ES-I3 (cell line): ENCODE results near the gene DNAJC1.
A peak's percentile ranks its signal among the peaks of the same experiment; 100 is the strongest.
"Not testable (repeated sequence)": the region's sequence is repeated elsewhere in the genome, so short reads cannot be mapped to it uniquely, and the experiment has no call there.

ENCODE experiments used
- H3K36me3 ChIP-seq: 2 replicates; pipeline ENCODE4 v1.6.1; 2013; ENCODE audit warnings: mild to moderate bottlenecking, low read length, control low read depth, moderate library complexity; ENCODE audit not compliant: insufficient read depth
- H3K4me1 ChIP-seq: 2 replicates; pipeline ENCODE4 v1.6.1; 2013; ENCODE audit warnings: mild to moderate bottlenecking, control low read depth, low read length; ENCODE audit not compliant: insufficient read depth
- H3K9ac ChIP-seq: 2 replicates; pipeline ENCODE4 v1.6.1; 2013; ENCODE audit warnings: low read depth, mild to moderate bottlenecking, low read length, moderate library complexity
- H3K9me3 ChIP-seq: 2 replicates; pipeline ENCODE4 v1.6.1; 2013; ENCODE audit warnings: mild to moderate bottlenecking, low read length, moderate library complexity; ENCODE audit not compliant: control insufficient read depth, insufficient read depth

Gene DNAJC1

GRCh38 chr10:22022257-22023032 is 18.9 kb upstream of the DNAJC1 start:
- no peaks in the 10 kb centered on the region for H3K36me3 ChIP-seq
- H3K4me1 ChIP-seq, result no peaks in the 10 kb centered on the region
- H3K9ac ChIP-seq, result no peak overlapping the region
- H3K9me3 ChIP-seq, result peaks cover 3% of the 10 kb centered on the region; the same call in 1 of the 2 replicates

- not testable (repeated sequence) for H3K9me3 ChIP-seq, H3K36me3 ChIP-seq, H3K4me1 ChIP-seq, H3K9ac ChIP-seq
Measured at GRCh38 chr10:22021144-22021543, 17.6 kb upstream of the DNAJC1 start.

GRCh38 chr10:22017283-22018020 is 13.9 kb upstream of the DNAJC1 start:
- Histone ChIP-seq H3K9me3 (no peaks in the 10 kb centered on the region), H3K4me1 (no peaks in the 10 kb centered on the region)

GRCh38 chr10:22016046-22016705 is 12.6 kb upstream of the DNAJC1 start:
- Histone ChIP-seq H3K4me1 (no peaks in the 10 kb centered on the region), H3K9me3 (no peaks in the 10 kb centered on the region), H3K36me3 (no peaks in the 10 kb centered on the region), H3K9ac (no peak overlapping the region)

More at GRCh38 chr10:22017283-22018020, 13.9 kb upstream of the DNAJC1 start:
- no peak overlapping the region for H3K9ac ChIP-seq
- H3K36me3 ChIP-seq, result no peaks in the 10 kb centered on the region

GRCh38 chr10:22010973-22011408 is 7.5 kb upstream of the DNAJC1 start:
- Histone ChIP-seq H3K9me3 (no peaks in the 10 kb centered on the region; the same call in 1 of the 2 replicates), H3K36me3 (no peaks in the 10 kb centered on the region), H3K9ac (no peak overlapping the region), H3K4me1 (no peaks in the 10 kb centered on the region)

GRCh38 chr10:22010539-22010938 is 7.0 kb upstream of the DNAJC1 start:
- no peak overlapping the region for H3K9ac ChIP-seq
- no peaks in the 10 kb centered on the region for H3K36me3 ChIP-seq
- H3K4me1 ChIP-seq, result no peaks in the 10 kb centered on the region

GRCh38 chr10:22006379-22006884 is 2.9 kb upstream of the DNAJC1 start:
- Histone ChIP-seq H3K36me3 (no peaks in the 10 kb centered on the region), H3K4me1 (peaks cover 6% of the 10 kb centered on the region), H3K9me3 (no peaks in the 10 kb centered on the region; the same call in 1 of the 2 replicates), H3K9ac (no peak overlapping the region)

More at GRCh38 chr10:22010539-22010938, 7.0 kb upstream of the DNAJC1 start:
- H3K9me3 ChIP-seq, result no peaks in the 10 kb centered on the region; the same call in 1 of the 2 replicates

GRCh38 chr10:22005763-22006162 is 2.2 kb upstream of the DNAJC1 start:
- H3K9ac ChIP-seq, result no peak overlapping the region
- no peaks in the 10 kb centered on the region; the same call in 1 of the 2 replicates for H3K9me3 ChIP-seq
- H3K4me1 ChIP-seq, result peaks cover 6% of the 10 kb centered on the region
- no peaks in the 10 kb centered on the region for H3K36me3 ChIP-seq

- H3K9ac ChIP-seq, result peak overlapping the region; percentile 85
Measured at GRCh38 chr10:22003964-22004281, 393 bp upstream of the DNAJC1 start.

GRCh38 chr10:22002591-22003176 is 846 bp downstream of the DNAJC1 start:
- peaks cover 6% of the 10 kb centered on the region for H3K4me1 ChIP-seq
- no peaks in the 10 kb centered on the region for H3K36me3 ChIP-seq
- H3K9ac ChIP-seq, result peak overlapping the region; percentile 85; the same call in 1 of the 2 replicates
- H3K9me3 ChIP-seq, result no peaks in the 10 kb centered on the region; the same call in 1 of the 2 replicates

More at GRCh38 chr10:22003964-22004281, 393 bp upstream of the DNAJC1 start:
- Histone ChIP-seq H3K36me3 (no peaks in the 10 kb centered on the region), H3K4me1 (peaks cover 6% of the 10 kb centered on the region), H3K9me3 (no peaks in the 10 kb centered on the region; the same call in 1 of the 2 replicates)

- Histone ChIP-seq H3K9ac (no peak overlapping the region), H3K9me3 (no peaks in the 10 kb centered on the region), H3K4me1 (no peaks in the 10 kb centered on the region), H3K36me3 (no peaks in the 10 kb centered on the region)
Measured at GRCh38 chr10:21995557-21995956, 8.0 kb downstream of the DNAJC1 start.

GRCh38 chr10:21993360-21994001 is 10.0 kb downstream of the DNAJC1 start:
- H3K9ac ChIP-seq, result no peak overlapping the region
- H3K36me3 ChIP-seq, result no peaks in the 10 kb centered on the region
- no peaks in the 10 kb centered on the region for H3K4me1 ChIP-seq
- H3K9me3 ChIP-seq, result no peaks in the 10 kb centered on the region

- Histone ChIP-seq H3K4me1 (no peaks in the 10 kb centered on the region), H3K36me3 (no peaks in the 10 kb centered on the region), H3K9ac (no peak overlapping the region)
Measured at GRCh38 chr10:21991785-21992184, 11.7 kb downstream of the DNAJC1 start.

More at GRCh38 chr10:21991785-21992184, 11.7 kb downstream of the DNAJC1 start:
- no peaks in the 10 kb centered on the region for H3K9me3 ChIP-seq
